ENCODE data around the gene CCSER1. TPM values are rescaled to one million over a fixed set of nuclear protein-coding genes. Genes with fewer than 3 reads are reported as not detected.

Gene CCSER1
- total and polyA plus RNA-seq, 2 of the 8 experiments (the other 6 are each of a cell fraction or from before 2014, with no cell fraction given): 0.26 to 0.84 TPM

DNA sequence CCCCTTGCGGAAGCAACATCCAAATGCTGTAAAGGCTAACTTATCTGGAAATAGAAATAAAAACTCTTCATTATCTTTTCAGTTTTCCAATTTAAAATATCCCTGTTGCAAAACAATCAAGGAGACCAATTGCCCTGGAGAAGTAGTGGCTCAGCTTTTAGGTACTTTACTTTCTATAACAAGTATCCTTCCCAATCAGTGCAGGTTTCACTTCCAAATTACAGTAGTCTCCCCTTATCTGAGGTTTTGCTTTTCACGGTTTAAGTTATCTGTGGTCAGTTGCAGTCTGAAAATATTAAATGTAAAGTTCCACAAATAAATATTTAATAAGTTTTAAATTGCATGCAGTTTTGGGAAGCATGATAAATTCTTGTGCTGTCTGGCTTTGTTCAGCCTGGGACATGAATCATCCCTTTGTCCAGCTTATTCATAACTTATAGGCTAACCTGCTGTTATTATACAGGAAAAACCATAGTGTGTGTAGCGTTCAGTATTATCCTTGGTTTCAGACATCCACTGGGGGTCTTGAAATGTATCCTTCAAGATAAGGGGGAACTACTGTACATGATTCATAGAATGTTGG lies 1203.5 kb downstream of the CCSER1 start (continued):
- TF ChIP-seq, protein P1, sequence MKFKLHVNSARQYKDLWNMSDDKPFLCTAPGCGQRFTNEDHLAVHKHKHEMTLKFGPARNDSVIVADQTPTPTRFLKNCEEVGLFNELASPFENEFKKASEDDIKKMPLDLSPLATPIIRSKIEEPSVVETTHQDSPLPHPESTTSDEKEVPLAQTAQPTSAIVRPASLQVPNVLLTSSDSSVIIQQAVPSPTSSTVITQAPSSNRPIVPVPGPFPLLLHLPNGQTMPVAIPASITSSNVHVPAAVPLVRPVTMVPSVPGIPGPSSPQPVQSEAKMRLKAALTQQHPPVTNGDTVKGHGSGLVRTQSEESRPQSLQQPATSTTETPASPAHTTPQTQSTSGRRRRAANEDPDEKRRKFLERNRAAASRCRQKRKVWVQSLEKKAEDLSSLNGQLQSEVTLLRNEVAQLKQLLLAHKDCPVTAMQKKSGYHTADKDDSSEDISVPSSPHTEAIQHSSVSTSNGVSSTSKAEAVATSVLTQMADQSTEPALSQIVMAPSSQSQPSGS (IDR thresholded peaks at IDR 0.05; ENCODE audit: low read length): no peak
- TF ChIP-seq RFX5 (IDR thresholded peaks at IDR 0.05; ENCODE audit: borderline replicate concordance, low read depth, low read length): no peak
- TF ChIP-seq KDM1A (IDR thresholded peaks at IDR 0.05; ENCODE audit: borderline replicate concordance, low read length): no peak
